Activated CD8-positive, alpha-beta memory T cell treated with anti-CD3 and anti-CD28 coated beads for 24 hours (primary cell): Measurements from ENCODE around the gene DYNC1H1.

Source experiments
- DNase-seq: peaks from one replicate; pipeline ENCODE4 v3.0.0-alpha.2; 2020

Gene DYNC1H1

DNA sequence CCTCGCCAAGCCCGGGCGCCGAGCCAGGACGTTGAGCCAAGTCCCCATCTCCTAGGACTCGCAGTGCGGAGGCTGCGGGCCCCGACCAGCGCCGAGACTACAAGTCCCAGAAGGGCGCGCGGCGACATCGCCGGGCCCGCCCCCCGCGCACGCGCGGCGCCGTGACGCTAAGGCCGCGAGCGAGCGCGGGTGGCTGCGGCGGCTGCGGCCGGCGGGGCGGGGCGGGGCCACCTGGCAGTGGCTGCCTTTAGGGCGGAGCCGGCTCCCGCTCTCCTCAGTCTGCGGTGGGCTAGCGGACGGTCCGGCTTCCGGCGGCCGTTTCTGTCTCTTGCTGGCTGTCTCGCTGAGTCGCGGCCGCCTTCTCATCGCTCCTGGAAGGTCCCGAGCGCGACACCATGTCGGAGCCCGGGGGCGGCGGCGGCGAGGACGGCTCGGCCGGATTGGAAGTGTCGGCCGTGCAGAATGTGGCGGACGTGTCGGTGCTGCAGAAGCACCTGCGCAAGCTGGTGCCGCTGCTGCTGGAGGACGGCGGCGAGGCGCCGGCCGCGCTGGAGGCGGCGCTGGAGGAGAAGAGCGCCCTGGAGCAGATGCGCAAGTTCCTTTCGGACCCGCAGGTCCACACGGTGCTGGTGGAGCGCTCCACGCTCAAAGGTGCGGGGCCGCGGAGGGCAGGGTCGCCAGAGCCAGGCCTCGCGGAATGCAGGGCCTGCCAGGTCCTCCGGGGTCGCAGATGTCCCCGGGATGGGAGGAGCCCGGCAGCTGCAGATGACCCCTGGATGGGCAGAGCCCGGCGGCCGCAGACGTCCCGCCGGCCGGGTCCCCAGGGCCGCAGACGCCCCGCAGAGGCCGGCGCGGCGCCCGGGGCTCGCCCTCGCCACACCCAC lies at the start of gene DYNC1H1:
TSS of gene DYNC1H1 (plus strand) at position 277 of the 884 bp plus-strand sequence. CDS start at position 396, 119 bp downstream.
- DNase-seq = peak; percentile 92

DNA sequence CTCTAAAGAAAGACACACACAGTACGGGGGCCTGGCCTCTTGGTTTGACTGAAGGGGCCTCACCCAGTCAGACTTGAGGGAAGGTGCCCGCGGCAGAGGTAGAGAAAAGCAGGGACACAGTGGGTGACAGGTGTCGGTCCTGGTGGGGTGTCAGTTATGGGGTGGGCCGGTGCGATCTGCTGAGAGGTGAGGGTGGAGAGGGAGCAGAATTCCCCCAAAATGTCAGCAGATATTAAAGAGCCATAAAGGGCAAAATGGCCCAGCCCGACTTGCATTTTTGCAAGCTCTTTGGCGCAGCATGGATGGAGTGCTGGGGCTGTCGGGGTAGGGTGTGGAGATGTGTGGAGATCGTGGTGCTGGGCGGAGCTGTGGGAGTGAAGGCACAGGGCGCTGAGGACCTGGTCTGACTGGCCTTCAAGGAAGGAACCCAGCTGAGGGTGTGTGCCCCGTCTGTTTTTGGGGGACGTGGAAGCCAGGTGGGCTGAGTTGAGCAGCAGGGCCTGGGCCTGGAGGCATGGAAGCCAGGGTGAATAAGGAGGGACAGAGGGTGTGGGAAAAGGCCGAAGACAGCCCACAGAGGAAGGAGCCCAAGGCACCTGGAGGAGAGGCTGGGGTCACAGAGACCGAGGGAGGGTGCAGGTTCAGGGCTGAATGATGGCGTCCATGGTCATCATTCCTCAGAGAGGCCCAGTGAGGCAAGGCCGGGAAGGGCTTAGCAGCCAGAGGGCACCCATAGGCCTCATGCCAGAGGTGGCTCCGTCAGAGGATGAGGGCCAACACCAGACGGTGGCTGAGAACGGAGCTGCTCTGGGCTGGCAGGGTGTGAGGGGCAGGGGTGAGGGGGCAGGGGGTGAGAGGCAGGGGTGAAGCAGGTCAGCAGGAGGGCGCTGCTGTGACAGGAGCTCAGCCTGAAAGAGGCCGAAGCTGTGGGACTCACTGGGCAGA lies 48.2 kb upstream of the DYNC1H1 start:
- DNase-seq = no peak

DNA sequence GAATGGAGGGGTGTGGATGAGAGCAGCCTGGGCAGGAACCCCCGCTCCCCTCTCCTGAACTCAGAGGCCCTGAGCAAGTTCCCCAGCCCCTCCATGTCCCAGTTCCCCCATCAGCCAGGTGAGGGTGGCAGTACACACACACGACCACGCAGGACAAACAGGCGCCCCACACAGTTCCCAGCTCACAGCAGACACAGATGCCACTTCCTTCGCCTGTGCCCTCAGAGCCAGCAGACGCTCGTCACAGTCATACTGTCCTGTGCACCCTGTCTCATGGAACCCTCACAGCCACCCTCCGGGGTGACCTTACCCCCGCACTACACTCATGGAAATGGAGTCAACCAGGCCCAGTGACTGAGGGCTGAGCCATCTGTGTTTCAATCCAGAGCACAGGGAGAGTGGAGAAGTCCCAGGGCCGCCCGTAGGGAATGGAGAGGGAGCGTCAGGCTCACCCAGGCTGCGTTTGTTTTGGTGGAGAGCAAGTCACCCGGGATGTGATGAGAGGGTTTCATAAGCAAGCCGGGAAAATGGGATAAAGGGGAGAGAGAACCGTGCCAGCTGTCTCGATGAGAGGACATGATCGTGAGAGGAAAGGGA lies 47.5 kb upstream of the DYNC1H1 start:
- no peak for DNase-seq

DNA sequence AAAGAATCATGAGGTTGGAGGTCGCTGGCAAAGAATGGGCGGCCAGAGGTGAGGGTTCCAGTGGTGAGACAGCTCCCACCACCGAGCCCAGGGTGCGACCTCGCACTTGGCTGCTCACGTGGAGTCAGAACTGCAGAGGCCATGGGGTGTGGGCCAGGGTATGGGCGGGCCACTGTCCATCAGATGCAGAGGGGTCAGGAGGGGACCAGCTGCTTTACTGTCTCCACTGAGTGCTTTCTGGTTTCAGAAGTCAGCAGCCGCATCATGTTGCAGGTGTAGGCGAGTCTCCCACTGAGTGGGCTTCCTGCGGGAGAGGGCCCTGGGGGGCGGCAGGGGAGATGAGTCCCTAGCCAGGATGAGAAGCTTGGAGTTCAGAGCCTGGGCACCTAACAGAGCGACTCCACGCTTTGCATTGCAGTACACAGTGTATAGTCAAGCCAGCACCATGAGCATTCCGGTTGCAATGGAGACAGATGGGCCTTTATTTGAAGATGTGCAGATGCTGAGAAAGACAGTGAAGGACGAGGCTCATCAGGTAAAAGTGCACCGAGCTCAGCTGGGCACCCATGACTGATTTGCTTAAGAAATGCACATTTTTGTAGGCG lies 46.9 kb upstream of the DYNC1H1 start:
- DNase-seq = no peak

DNA sequence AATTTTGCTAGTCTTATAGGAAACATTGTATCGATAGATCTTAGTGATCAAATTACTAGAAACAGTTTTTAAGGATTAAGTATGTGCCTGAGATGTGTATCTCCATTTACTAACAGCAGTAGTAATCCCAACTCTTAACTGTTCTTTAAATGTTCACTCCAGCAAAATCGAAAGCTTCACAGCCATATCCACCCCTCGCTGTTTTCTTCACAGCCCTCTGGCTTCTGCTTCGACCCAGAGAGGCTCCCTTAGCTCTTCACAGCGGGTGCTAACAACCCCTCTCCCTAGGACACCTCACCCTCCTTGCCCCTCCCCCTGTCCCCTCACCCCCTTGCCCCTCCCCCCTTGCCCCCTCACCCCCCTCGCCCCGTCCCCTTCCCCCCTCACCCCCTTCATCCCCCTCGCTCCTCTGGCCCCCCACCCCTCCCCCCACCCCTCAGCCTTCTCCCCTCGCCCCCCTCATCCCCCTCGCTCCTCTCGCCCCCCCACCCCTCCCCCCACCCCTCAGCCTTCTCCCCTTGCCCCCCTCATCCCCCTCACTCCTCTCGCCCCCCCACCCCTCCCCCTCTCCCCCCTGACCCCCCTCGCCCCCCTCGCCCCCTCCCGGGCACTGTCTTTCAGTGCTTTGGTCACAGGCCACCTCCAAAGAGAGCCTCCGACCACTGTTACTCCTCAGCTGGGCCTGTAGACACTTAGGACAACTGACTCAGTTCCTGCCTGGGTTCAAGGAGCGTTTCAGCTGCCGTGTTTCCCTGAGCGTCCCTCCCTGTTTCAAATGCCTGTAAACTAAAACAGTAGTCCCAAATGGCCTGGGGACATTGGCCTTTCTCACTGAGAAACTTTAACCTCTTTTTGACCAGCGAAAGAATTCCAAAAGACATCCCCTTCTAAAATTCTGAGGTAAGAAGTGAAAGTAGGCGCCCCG lies 46.0 kb upstream of the DYNC1H1 start:
- no peak for DNase-seq

DNA sequence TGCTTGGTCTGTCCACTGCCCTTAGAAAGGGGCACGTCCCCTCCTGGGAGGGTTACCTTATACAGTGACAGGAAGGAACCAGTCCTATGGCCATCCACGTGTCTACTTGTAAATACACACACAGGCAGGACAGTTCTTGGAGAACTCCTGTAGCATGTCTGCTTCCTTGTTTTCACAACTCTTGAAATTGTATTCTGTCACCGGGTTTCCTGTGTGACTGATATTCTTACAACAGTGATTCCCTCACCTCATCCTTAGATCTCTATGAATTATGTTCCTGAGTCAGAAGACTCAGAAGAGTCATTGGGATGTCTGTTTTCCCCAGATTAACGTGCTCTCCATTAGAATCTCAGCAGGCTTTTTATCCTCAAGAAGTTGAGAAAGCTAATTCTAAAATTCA lies 44.1 kb upstream of the DYNC1H1 start:
- no peak for DNase-seq

DNA sequence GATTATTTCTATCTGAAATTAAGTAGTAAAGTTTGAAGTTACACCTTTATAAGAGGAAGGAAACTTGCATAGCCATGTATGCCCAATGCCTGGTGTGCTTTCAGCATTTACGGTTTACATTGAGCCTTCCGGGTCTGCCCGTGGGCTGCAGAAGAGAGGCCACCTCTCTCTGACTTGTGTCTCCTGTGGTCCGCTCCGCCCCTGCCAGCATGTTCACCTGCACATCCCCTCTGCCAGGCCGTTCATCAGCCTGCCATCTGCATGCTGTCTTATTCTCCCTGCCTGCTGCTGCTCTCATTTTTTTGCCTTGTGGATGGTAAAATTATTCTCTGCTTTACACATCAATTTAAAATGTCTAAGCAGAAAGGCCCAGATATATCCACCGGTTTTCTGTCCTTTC lies 41.5 kb upstream of the DYNC1H1 start:
- DNase-seq = no peak

DNA sequence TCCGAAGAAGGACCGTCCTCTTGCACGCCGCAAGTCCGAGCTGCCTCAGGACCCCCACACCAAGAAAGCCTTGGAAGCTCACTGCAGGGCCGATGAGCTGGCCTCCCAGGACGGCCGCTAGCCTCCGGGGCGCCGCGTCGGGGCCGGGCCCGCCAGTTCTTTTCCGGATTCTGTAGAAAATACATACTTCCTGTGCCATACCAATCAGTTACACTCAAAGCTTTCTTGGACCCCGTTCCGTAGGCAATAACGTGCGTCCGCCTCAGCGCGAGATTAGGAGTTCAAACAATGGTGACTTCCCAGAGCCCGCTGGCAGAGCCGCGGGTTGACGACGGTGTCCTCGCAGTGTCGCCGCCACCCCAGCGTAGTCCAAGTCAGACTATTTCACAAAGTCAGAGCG lies 39.2 kb upstream of the DYNC1H1 start:
- no peak for DNase-seq

DNA sequence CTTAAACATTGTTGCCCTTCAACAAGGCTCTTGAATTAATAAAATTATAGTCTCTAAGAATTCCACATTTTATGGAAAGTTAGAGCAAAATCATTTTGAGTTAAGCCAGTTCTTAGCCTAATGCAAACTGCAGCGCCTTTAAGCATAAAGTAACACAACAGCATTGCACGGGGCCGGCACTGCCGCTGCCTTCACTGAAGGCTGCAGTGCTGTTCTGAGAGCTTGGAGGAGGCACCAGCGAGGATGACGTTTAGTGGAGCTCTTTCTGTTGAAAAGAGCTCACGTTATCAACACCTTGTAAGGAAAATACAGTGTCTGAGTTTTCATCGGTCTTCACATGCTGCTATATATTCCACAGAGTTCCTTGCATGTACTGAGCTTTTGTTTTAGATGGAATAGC lies 38.3 kb upstream of the DYNC1H1 start:
- no peak for DNase-seq

DNA sequence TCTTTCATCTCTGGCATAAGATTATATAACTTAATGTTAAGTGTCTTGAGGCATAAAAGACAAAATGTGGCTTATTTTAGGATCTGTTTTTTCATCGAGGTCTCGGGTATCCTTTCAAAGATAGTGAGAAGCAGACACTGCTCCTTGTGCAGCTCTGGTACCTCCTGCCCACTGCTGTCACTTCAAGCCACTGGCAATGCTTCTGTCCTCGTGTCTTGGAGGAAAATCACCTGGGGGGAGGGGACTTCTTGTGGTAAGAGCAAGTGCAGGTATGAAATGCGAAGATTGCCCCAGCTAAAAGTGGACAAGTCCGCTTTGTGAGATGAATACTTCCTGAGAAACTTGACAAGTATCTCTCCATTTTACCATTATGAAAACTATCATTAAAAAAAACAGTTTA lies 37.8 kb upstream of the DYNC1H1 start:
- DNase-seq = no peak

DNA sequence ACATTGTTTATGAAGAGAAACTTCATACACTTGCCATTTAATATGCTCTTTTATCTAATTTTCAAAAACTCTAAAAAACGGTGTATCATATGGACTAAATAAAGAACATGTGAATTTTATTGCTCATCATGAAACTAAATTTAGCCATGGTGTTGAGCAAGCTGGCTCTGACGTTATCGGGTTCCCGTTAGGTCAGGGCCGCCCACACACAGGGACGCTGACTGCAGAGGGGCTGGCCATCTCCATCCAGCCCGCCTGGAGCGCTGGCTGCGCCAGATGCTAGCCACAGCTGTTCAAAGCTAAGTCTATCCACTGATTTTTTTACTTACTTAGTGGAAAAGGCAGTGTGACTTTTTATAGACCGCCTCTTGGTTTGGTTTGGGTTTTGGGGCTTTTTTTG lies 36.5 kb upstream of the DYNC1H1 start:
- no peak for DNase-seq

DNA sequence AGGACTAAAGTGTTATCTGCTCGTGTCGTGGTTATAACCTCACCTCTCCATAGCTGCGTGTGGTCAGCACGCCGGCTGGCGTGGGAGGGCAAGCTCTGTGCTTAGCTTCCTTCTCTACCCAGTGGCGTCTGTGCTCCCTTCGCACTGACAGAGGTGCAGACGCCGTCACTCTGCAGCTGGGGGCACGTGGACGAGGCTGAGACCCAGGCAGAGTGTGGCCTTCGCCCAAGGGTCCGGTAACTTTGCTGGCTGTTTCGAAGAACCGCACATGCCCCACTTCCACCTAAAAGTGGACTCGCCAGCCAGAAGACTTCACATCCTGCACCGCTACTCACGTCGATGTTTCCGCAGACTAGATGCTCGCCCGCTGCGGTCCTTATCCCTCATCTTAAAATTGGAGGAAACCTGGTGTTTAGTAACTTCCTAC lies 35.9 kb upstream of the DYNC1H1 start:
- no peak for DNase-seq

DNA sequence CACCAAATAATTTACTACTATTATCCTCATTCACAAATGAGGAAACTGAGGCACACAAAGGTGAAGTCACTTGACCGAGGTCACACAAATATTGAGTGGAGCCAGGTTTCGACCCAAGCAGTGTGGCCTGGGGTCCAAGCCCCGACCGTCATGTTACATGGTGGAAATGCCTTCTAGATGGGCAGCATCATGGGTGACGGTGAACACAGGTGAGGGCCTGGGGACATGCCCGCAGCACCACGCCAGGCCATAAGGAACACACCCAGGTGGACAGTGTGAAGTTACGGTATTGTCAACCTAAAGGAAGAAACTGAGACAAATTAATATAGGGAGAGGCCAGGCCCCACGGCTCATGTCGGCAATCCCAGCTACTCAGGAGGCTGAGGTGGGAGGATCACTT lies 35.3 kb upstream of the DYNC1H1 start:
- DNase-seq = no peak

DNA sequence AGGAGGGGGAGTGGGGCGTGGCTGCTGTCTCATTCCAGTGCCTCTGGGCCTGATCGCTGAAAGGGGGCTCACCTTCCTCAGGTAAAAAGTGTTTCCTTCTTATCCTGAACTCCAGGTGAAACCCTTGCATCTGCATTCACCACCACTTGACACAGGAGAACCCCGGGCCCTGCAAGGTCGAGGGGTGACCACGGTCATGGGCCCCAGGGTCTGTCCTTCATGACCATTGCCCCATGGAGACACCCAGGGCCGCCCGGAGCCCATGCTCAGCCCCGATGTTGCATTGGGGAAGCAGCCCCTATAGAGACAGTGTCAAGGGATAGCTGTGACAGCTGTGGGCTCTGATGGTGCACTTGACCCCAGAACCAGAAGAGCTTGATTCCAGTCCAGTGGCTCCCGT lies 34.4 kb upstream of the DYNC1H1 start:
- DNase-seq = no peak

DNA sequence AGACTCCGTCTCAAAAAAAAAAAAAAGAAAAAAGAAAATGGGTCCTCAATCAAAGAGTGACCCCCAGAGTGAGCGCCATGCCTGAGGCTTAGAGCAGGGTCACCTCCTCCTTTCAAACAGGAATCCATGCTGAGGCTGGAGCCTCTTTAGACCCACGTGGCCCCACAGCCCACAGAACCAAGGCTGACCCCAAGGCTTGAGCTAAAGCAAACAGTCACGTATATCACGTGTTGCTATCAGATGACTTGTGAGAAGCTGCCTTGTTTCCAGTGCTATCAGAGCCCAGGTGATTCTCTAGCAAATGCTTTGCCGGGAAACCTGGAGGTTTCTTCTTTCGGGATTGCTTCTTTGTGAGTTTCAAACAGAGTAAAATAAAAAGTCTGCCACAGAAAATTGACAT lies 31.7 kb upstream of the DYNC1H1 start:
- DNase-seq = no peak

DNA sequence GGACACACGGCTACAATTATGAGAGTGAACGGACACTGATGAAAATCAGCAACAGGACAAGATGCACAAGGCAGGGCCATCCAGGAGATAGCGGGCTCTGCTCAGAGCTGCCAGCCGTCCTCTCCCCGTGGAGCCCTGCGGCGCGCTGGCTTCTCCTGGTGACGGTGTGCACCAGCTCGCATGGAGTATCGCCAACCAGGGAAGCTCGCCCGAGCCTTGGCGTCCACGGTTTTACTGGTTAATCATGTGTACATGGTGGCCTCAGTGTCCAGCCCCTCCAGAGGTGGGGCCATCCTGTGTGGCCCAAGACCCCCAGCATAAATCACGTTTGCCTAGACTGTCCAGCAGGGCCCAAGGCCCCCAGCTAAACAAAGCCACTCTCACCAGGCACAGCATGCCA lies 31.2 kb upstream of the DYNC1H1 start:
- no peak for DNase-seq

DNA sequence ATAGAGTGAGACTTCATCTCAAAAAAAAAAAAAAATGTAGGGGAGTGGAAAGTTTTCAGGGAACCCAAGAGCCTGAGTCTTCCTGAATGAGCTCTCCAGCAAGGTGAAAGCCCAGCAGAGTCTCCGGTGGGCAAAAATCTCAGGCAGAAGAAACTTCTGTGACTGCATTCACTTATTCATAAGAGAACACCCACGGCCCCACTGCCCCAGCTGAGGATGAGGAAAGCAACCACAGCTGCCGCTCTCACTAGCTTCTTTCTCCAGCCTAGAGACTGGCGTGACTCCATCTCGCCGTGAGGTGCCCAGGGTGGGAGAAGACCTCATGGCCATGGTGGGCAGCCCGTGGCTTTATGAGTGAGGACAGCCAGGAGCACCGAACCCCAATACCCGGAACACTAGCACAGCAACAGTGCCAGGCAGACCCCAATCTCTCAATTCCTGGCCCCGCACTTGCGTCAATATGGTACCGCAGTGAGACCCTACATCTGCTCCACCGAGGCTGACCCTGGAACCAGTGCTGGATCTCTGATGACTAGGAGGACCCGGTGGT lies 29.7 kb upstream of the DYNC1H1 start:
- no peak for DNase-seq

DNA sequence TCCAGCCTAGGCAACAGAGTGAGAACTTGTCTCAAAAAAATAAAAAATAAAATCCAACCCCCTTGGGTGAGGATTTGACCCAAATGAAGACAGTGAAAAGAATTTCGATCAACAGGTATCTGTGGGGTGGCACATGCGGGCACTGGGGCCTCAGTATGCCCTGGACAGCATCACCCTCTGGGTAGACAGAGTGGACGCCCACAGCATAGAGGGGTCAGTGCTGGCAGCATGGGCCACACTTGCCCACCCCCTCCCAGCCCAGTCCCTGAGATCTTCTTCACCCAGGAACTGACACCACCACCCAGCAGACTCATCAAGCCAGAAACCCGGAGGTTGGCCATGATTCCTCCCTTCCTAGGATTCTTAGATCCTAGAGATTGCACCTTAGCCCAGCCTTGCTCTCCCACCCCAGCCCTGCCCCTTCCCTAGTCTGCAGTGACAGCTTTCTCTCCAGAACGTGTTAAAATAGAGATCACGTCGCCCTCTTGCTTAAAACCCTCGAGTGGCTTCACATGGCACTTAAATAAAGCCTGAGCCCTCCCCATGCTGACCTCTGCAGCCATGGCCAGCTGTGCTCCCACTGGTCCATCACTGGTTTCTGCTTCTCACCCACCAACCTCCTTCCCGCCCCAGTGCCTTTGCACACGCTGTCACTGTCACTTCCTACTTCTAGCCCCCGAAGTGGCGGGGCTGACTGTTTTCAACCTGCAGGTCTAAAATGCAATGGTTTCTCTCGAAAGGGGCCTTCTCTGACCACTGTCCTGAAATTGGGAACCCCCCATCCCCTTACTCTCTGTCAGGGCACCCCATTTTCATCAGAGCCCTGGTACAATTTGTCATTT lies 26.2 kb upstream of the DYNC1H1 start:
- no peak for DNase-seq

DNA sequence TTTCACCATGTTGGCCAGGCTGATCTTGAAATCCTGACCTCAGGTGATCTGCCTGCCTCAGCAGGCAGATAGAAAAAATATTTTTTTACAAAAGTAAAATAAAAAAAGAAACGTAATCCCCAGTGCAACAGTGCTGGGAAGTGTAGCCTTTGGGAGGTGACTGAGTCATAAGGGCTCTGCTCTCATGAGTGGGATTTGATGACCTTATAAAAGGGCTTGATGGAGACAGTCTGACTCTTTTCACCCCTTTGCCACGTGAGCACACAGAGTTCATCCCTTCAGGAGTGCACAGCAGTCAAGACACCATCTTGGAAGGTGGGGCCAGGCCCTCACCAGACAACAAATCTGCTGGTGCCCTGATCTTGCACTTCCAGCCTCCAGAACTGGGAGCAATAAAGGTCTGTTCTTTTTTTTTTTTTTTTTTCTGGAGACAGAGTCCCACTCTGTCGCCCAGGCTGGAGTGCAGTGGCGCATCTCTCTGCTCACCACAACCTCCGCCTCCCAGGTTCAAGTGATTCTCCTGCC lies 24.7 kb upstream of the DYNC1H1 start:
- DNase-seq = no peak

DNA sequence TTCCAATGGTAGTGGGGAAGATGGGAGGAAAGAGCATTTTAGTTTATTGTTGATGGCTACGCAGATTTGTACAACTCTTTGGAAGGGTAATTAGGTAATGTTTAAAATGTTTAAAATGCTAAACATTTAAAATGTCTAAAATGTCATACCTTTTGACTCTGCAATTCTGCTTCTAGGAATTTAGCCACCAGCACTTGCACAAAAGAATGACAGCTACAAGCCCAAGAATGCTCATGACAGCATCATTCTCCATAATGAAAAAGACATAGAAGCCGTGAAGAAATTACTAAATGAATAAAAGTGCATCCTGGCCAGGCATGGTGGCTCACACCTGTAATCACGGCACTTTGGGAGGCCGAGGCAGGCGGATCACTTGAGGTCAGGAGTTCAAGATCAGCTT lies 19.9 kb upstream of the DYNC1H1 start:
- DNase-seq = no peak
